Kidney glomerular epithelial cell (primary cell): ENCODE measurements around the gene RRAGD.
A peak's percentile ranks its signal among the peaks of the same experiment; 100 is the strongest.
"Not testable (repeated sequence)": the region's sequence is repeated elsewhere in the genome, so short reads cannot be mapped to it uniquely, and the experiment has no call there.

Source experiments
- DNase-seq: peaks from one replicate; lab custom pipeline; 2025; lab: John Stamatoyannopoulos, UW

RRAGD gene

GRCh38 chr6:89411145-89412070 is 665 bp downstream of the RRAGD start:
- no peak for DNase-seq

- DNase-seq, result no peak
Measured at GRCh38 chr6:89410788-89411144, 1.3 kb downstream of the RRAGD start.

- no peak for DNase-seq
Measured at GRCh38 chr6:89410231-89410761, 1.8 kb downstream of the RRAGD start.

- DNase-seq, result no peak
Measured at GRCh38 chr6:89409461-89410035, 2.5 kb downstream of the RRAGD start.

- DNase-seq, result no peak
Measured at GRCh38 chr6:89406141-89406540, 5.9 kb downstream of the RRAGD start.

GRCh38 chr6:89404512-89404911 is 7.6 kb downstream of the RRAGD start:
- no peak for DNase-seq

GRCh38 chr6:89402776-89403175 is 9.3 kb downstream of the RRAGD start:
- no peak for DNase-seq

GRCh38 chr6:89400912-89401399 is 11.1 kb downstream of the RRAGD start:
- DNase-seq, result no peak

GRCh38 chr6:89400050-89400449 is 12.0 kb downstream of the RRAGD start:
- no peak for DNase-seq

- no peak for DNase-seq
Measured at GRCh38 chr6:89398762-89399525, 13.1 kb downstream of the RRAGD start.

GRCh38 chr6:89397884-89398283 is 14.2 kb downstream of the RRAGD start:
- DNase-seq, result not testable (repeated sequence)

- DNase-seq, result no peak
Measured at GRCh38 chr6:89393659-89394058, 18.4 kb downstream of the RRAGD start.

GRCh38 chr6:89392823-89393222 is 19.2 kb downstream of the RRAGD start:
- DNase-seq, result no peak

- no peak for DNase-seq
Measured at GRCh38 chr6:89388846-89389245, 23.2 kb downstream of the RRAGD start.

- no peak for DNase-seq
Measured at GRCh38 chr6:89387516-89388201, 24.4 kb downstream of the RRAGD start.

- DNase-seq, result no peak
Measured at GRCh38 chr6:89386917-89387491, 25.1 kb downstream of the RRAGD start.

- no peak for DNase-seq
Measured at GRCh38 chr6:89385846-89386245, 26.2 kb downstream of the RRAGD start.

- peak; percentile 56 for DNase-seq
Measured at GRCh38 chr6:89385156-89385667, 26.9 kb downstream of the RRAGD start.

- no peak for DNase-seq
Measured at GRCh38 chr6:89381031-89381430, 31.0 kb downstream of the RRAGD start.

GRCh38 chr6:89379281-89379680 is 32.8 kb downstream of the RRAGD start:
- no peak for DNase-seq

- DNase-seq, result no peak
Measured at GRCh38 chr6:89378628-89379027, 33.4 kb downstream of the RRAGD start.
